Endothelial cell of umbilical vein (primary cell): ENCODE results near the gene TEKTIP1.

ENCODE experiments used
- EZH2 ChIP-seq: IDR thresholded peaks from 2 replicates; pipeline ENCODE4 v1.6.1; 2012; ENCODE audit warnings: borderline replicate concordance, low read depth, mild to moderate bottlenecking, moderate library complexity, low read length, inconsistent platforms; ENCODE audit not compliant: severe bottlenecking
- POLR2A ChIP-seq: IDR thresholded peaks from 2 replicates; pipeline ENCODE4 v1.6.1; 2012; ENCODE audit warnings: low read depth, mild to moderate bottlenecking, control low read depth, low read length
- TF ChIP-seq, protein P1 (sequence below), 2 donors: IDR thresholded peaks; 1 replicate in 1 of 2; 2 replicates in 1 of 2; pipeline ENCODE4 v1.5.1; 2011; ENCODE audit warnings: low read length in 2 of 2, mild to moderate bottlenecking in 2 of 2, moderate library complexity in 2 of 2, control low read depth in 1 of 2, inconsistent platforms in 1 of 2, low read depth in 1 of 2; ENCODE audit not compliant: insufficient read depth in 1 of 2; ENCODE audit errors: extremely low read depth in 1 of 2
- TF ChIP-seq, protein P2 (sequence below): IDR thresholded peaks from 2 replicates; pipeline ENCODE4 v1.6.1; 2011; ENCODE audit not compliant: insufficient read depth, insufficient read length

DNA sequence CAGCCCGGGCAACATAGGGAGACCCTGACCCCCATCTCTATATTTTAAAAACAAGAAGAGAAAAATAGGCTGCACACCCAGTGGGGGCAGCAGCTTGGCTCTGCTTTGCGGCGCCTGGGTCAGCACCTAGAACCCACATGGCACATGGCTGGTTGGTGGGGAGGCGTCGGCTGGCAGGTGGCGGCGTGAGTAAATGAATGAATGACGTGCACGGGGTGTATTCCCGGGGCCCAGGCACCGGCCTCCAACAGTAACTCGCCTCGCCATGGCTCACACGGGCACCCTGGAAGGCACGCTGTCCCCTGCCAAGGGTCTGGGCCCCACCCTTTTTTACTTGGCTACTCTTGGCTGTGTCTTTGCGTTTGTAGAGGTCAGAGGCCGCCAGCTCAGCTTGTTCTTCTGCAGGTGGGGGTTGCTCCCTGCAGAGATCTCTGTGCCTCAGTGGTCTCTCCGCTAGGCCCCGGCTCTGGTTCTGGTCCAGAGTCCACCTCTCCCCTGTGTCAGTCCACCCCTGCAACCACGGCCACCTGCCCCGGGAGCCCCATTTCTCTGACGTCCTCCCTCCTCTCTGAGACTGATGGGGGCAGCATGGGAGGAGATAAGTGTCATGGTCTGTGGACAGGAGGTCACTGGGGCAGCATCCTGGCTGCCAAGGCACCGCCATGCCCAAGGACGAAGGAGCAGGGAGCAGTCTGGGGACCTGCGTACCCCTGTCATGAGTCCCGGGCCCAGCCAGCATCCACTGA lies 27.3 kb upstream of the TEKTIP1 start:
- TF ChIP-seq POLR2A (no peak), EZH2 (no peak)
- TF ChIP-seq, protein P1, sequence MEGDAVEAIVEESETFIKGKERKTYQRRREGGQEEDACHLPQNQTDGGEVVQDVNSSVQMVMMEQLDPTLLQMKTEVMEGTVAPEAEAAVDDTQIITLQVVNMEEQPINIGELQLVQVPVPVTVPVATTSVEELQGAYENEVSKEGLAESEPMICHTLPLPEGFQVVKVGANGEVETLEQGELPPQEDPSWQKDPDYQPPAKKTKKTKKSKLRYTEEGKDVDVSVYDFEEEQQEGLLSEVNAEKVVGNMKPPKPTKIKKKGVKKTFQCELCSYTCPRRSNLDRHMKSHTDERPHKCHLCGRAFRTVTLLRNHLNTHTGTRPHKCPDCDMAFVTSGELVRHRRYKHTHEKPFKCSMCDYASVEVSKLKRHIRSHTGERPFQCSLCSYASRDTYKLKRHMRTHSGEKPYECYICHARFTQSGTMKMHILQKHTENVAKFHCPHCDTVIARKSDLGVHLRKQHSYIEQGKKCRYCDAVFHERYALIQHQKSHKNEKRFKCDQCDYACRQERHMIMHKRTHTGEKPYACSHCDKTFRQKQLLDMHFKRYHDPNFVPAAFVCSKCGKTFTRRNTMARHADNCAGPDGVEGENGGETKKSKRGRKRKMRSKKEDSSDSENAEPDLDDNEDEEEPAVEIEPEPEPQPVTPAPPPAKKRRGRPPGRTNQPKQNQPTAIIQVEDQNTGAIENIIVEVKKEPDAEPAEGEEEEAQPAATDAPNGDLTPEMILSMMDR (IDR thresholded peaks at IDR 0.05; ENCODE audit: extremely low read depth in 1 of 2, insufficient read depth in 1 of 2, low read depth in 1 of 2, low read length in 2 of 2), result no peak
- TF ChIP-seq, protein P2, sequence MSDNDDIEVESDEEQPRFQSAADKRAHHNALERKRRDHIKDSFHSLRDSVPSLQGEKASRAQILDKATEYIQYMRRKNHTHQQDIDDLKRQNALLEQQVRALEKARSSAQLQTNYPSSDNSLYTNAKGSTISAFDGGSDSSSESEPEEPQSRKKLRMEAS, result no peak
